ENCODE data around the gene INVS. TPM values are rescaled to one million over a fixed set of nuclear protein-coding genes. Genes with fewer than 3 reads are reported as not detected.

INVS gene
- total RNA-seq, 4 donors from 2014 or later, result 8.2 to 59.2 (median 26.0) TPM

DNA sequence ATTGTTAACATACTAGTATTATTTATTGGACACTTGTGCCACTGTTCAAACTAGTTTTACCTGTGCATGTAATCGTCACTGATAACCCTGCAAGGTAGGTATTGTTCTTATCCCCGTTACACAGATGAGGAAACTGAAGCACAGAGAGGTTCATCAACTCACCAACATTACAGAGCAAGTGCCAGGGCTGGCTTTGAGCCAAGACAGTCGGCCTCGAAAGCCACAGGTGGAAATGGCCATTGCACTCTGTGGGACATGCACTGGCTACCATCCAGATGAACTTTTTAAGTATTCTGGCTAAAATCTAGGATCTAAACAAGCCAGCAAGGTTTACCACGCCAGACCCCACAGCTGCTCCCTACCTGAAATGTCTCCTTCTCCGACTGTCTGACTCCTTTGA, 195.8 kb downstream of the INVS start:
- Histone ChIP-seq H3K36me3 (no peaks in the 10 kb centered on the region), H3K4me3 (no peak overlapping the region), H3K9me3 (no peaks in the 10 kb centered on the region), H3K4me1 (no peaks in the 10 kb centered on the region), H3K27me3 (no peaks in the 10 kb centered on the region), H3K27ac (no peak overlapping the region)
- DNase-seq, result no peak
- intact Hi-C loops (cut with DNase I; ENCODE audit: low total_unique reads), result no loop called here
- no peak for TF ChIP-seq POLR2A (IDR thresholded peaks at IDR 0.05)
- no peak for TF ChIP-seq CTCF (IDR thresholded peaks at IDR 0.05)

DNA sequence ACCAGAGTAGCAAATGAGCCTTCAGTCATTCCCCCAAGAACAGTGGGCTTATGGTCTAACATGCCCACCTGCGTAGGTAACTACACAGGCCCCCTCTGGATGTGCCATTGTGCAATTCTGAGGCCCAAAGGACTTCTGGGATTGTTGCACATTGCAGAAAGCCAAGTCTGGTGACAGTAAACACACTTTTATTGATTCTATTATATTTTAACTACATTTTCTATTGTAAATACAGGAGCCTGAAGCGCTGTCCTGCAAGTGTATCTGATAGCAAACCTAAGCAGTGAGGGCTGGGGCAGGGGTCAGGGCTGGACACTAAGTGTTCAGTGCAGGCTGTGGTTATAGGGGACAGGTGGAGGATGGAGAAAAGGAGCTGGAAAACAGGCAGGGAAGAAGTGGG, 196.2 kb downstream of the INVS start:
- Histone ChIP-seq H3K4me1 (no peaks in the 10 kb centered on the region), H3K4me3 (no peak overlapping the region), H3K27ac (no peak overlapping the region), H3K27me3 (no peaks in the 10 kb centered on the region), H3K36me3 (no peaks in the 10 kb centered on the region), H3K9me3 (no peaks in the 10 kb centered on the region)
- no peak for TF ChIP-seq CTCF (IDR thresholded peaks at IDR 0.05)
- TF ChIP-seq POLR2A (IDR thresholded peaks at IDR 0.05), result no peak
- no peak for DNase-seq
- intact Hi-C loops (cut with DNase I; ENCODE audit: low total_unique reads), result no loop called here

DNA sequence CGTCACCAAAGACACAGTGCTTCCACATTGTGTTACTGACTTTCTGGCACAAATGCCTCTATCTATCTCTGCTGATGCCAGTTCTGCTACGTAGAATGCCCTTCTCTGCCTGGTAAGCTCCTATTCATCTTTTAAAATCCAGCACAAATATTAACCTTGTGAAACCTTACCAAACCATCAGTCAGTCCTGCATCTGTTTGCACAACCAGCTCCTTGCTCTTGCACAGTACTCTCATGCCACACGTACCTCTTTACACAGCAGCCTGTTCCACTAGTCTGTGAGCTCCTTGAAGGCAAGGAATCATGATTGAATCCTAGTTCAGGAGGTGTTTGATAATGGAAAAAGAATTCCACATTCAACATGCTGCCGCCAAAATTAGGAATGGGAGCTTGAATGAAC, 197.4 kb downstream of the INVS start:
- Histone ChIP-seq H3K27me3 (no peaks in the 10 kb centered on the region), H3K4me3 (no peak overlapping the region), H3K36me3 (no peaks in the 10 kb centered on the region), H3K27ac (no peak overlapping the region), H3K9me3 (no peaks in the 10 kb centered on the region), H3K4me1 (no peaks in the 10 kb centered on the region)
- intact Hi-C loops (cut with DNase I; ENCODE audit: low total_unique reads), result no loop called here
- no peak for TF ChIP-seq POLR2A (IDR thresholded peaks at IDR 0.05)
- no peak for DNase-seq

DNA sequence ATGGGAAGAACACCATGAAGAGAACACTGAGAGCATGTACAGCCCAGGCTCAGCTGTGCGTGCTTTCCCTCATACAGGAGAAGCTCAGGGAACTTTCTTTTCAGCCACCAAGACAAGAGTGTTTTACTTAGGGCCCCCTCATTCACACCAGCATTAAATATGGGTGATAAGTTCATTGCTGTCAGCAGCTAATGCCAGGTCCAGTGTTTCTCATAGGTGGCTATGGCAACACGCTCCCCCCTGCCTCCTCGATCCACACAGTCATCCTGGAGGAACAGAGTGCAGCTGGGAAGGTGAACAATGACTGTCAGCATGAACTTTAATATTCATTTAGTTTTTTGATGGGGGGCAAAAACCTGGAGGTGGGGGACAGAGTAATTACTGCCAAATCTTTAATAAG, 199.3 kb downstream of the INVS start:
- H3K4me3 ChIP-seq, result no peak overlapping the region
- TF ChIP-seq POLR2A (IDR thresholded peaks at IDR 0.05), result no peak
- TF ChIP-seq CTCF (IDR thresholded peaks at IDR 0.05), result no peak
- H3K27me3 ChIP-seq, result no peaks in the 10 kb centered on the region
- DNase-seq, result no peak
- H3K4me1 ChIP-seq, result no peaks in the 10 kb centered on the region
- intact Hi-C loops (cut with DNase I; ENCODE audit: low total_unique reads), result no loop called here
- no peaks in the 10 kb centered on the region for H3K9me3 ChIP-seq
- no peak overlapping the region for H3K27ac ChIP-seq
- H3K36me3 ChIP-seq, result no peaks in the 10 kb centered on the region

DNA sequence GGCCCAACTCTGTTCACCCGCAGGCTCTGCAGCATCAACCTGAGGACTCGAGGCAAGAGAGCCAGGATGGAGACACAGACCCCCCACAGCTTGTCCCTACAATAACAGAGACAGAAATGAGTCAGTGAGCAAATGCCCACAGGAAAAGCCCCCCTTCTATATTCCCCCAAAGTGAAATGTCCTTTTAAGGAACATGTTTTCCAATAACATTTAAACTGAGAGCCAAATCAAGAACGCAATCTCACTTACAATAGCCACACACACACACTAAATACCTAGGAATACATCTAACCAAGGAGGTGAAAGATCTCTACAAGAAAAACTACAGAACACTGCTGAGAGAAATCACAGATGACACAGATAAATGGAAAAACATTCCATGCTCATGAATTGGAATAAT, 204.7 kb downstream of the INVS start:
- intact Hi-C loops (cut with DNase I; ENCODE audit: low total_unique reads), result no loop called here
- no peaks in the 10 kb centered on the region for H3K4me1 ChIP-seq
- no peaks in the 10 kb centered on the region for H3K27me3 ChIP-seq
- no peak for TF ChIP-seq CTCF (IDR thresholded peaks at IDR 0.05)
- TF ChIP-seq POLR2A (IDR thresholded peaks at IDR 0.05), result no peak
- no peak for DNase-seq
- H3K4me3 ChIP-seq, result no peak overlapping the region
- H3K9me3 ChIP-seq, result no peaks in the 10 kb centered on the region
- no peak overlapping the region for H3K27ac ChIP-seq
- H3K36me3 ChIP-seq, result no peaks in the 10 kb centered on the region

- no peak overlapping the region for H3K27ac ChIP-seq
- H3K36me3 ChIP-seq, result no peaks in the 10 kb centered on the region
- no peak for DNase-seq
- no peak for TF ChIP-seq CTCF (IDR thresholded peaks at IDR 0.05)
- no peak for TF ChIP-seq POLR2A (IDR thresholded peaks at IDR 0.05)
- no peak overlapping the region for H3K4me3 ChIP-seq
- no peaks in the 10 kb centered on the region for H3K9me3 ChIP-seq
- no peaks in the 10 kb centered on the region for H3K27me3 ChIP-seq
- no peaks in the 10 kb centered on the region for H3K4me1 ChIP-seq
- intact Hi-C loops (cut with DNase I; ENCODE audit: low total_unique reads), result no loop called here
Observed at GRCh38 chr9:100306283-100306682, 207.2 kb downstream of the INVS start.

Measured in uterus (tissue), 4 donors.